Astrocyte of the spinal cord (primary cell): Measurements from ENCODE around the gene FREM2.

Experiments used
- DNase-seq: peaks from one replicate; pipeline ENCODE4 v3.0.0; 2011; ENCODE audit warnings: low read depth, low spot score
- H3K4me3 ChIP-seq: 2 replicates; pipeline ENCODE4 v1.5.1; 2011; ENCODE audit warnings: low read depth, mild to moderate bottlenecking, low read length, moderate library complexity
- in situ Hi-C: cut with HindIII; loops from 2 replicates; pipeline ENCODE4 v1.10.0; 2017; ENCODE audit warnings: low sequenced_read_pairs
- TF ChIP-seq, protein P1 (sequence below): IDR thresholded peaks from 2 replicates; pipeline ENCODE4 v1.5.1; 2012; ENCODE audit warnings: low read depth, mild to moderate bottlenecking, low read length, inconsistent platforms

Gene FREM2

DNA sequence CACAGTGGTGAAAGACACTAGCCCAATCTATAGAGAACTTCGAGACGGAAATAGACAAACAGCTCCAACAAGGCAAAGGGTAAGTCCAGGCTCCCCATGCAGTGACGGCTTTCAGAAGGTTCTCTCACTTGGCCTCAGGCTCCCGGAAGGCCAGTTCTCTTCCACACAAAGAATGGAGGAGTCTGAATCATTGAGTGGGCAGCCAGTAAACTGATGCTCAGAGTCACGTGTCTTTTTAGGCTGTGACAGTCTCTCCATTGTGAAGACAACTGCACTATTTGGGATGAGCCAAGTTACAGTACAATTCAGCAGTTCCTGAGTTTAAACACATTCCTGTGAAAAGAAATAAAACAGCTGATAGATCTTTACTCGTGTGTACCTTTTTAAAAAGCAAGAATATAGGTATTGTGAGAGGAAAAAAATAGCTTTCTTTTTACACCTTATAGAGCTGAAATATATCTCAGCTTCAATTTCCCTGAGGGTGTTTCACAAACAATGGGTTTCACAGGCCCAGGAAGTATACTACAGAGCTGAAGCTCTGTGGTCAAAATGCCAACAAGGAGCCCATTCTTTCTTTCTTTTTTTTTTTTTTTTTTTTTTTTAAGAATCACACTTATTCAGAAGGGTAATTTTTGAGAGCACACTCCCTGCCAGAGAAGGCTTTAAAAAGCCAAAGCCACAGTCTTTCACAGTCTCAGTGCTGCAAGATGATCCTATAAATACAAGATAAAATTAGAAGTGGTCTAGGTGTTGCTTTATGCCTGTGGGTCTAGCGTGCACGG, 135.1 kb downstream of the FREM2 start:
- no peak for DNase-seq
- TF ChIP-seq, protein P1, sequence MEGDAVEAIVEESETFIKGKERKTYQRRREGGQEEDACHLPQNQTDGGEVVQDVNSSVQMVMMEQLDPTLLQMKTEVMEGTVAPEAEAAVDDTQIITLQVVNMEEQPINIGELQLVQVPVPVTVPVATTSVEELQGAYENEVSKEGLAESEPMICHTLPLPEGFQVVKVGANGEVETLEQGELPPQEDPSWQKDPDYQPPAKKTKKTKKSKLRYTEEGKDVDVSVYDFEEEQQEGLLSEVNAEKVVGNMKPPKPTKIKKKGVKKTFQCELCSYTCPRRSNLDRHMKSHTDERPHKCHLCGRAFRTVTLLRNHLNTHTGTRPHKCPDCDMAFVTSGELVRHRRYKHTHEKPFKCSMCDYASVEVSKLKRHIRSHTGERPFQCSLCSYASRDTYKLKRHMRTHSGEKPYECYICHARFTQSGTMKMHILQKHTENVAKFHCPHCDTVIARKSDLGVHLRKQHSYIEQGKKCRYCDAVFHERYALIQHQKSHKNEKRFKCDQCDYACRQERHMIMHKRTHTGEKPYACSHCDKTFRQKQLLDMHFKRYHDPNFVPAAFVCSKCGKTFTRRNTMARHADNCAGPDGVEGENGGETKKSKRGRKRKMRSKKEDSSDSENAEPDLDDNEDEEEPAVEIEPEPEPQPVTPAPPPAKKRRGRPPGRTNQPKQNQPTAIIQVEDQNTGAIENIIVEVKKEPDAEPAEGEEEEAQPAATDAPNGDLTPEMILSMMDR, result no peak
- no peak overlapping the region for H3K4me3 ChIP-seq
- in situ Hi-C loops, result no loop called here

DNA sequence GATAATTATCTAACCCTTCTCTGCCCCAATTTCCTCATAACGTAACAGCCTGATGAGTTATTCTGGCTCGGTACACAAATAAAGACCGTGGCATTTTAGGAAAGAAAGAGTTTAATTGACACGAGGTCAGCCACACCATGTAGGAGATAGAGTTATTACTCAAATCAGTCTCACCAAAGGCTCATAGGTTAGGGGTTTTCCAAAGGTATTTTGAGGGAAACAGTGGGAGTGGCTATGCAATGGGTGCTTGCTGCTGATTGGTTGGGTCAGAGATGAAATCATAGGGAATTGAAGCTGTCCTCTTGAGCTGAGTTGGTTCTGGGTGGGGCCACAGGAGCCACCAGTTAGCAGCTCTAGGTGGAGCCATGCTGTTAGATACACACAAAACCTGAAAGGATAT, 137.5 kb downstream of the FREM2 start:
- no peak overlapping the region for H3K4me3 ChIP-seq
- TF ChIP-seq, protein P1, result no peak
- in situ Hi-C loops, result no loop called here
- DNase-seq, result no peak

DNA sequence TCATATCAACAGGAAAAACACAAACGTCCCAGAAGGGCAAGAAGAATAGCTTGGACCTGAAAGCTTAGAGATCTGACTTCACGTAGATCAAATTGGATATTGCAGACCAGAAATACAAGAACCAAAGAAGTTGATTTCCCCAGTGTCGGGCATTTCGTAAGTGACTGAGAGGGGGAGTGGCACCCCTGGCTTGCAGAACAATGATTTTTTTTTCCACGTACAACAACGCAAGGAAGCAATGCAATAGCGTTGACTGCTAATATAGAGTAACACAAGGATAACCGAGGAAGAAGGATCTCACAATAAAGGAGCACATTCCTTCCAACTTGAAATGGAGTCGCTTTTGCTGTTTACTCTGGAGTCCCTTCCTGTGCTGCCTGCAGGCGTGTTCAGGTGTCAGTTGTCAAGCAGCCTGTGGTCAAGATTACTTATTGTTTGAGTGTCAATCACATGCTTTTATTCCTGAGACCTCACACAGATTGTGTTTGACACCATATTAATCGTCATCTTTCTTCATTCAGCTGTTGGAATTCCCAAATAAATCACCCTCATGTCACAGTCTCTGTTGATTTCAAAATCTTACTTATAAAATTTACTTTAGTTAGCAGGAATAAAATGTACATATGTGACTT, 139.4 kb downstream of the FREM2 start:
- in situ Hi-C loops, result no loop called here
- TF ChIP-seq, protein P1, result no peak
- no peak overlapping the region for H3K4me3 ChIP-seq
- DNase-seq, result no peak

DNA sequence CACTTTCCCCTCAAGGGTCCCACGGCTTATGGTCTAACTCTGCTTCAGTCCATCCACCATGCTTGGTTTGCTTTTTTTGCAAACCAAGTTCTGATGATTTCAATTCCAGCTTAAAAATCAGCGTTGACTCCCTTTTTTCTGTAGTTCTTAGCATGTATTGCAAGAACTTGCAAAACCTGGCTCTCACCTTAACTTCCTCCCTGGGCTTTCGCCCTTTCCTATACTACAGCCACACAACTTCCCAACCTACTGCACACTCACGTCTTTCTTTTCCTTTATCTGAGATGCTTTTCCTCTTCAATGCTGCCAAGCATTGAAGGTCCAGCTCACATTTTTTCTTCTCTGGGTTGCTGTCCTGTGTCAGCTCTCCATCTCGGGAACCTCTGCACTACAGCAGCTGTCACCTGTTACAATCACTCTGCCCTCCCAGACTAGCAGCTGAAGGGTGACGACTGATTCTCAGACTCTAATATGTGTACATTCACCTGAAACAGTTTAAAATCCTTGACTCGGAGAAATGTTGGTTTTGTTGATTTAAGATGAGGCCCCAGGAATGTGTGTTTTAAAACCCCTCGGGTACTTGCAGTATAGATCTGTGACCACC, 143.7 kb downstream of the FREM2 start:
- no peak overlapping the region for H3K4me3 ChIP-seq
- in situ Hi-C loops, result no loop called here
- no peak for DNase-seq
- TF ChIP-seq, protein P1, result no peak

DNA sequence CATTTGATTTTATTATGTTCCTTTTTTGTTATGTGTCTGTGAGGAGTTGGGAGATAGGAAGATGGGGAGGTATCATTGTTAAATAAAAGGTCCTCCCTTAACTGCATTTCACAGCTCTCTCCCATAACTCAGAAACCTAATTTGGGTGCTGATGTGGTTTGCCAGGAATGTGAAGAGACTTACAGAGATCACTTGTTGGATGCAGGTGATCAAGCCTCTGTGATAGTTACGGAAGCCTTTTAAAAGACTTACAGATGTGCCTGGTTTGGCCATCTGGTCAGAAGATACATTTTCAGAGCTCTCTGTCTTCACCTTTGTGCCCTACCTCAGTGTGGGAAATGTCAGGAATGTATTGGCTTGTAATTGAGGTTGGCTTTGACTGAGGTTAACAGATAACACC, 157.7 kb downstream of the FREM2 start:
- no peak overlapping the region for H3K4me3 ChIP-seq
- in situ Hi-C loops, result no loop called here
- DNase-seq, result no peak
- TF ChIP-seq, protein P1, result no peak

DNA sequence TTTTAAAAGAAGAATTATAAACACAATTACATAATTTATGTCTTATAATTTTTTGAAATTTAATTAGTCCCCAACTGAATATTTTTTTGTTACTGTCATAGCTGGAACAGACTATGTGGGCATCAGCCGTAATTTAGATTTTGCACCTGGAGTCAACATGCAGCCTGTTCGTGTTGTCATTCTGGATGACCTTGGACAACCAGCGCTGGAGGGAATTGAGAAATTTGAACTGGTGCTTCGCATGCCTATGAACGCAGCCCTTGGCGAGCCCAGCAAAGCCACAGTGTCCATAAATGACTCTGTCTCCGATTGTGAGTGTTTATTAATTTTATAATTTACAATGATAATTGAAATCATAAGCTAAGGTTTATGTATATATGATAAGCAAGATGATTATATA, 161.5 kb downstream of the FREM2 start:
- TF ChIP-seq, protein P1, result no peak
- in situ Hi-C loops, result no loop called here

More for the DNA sequence above, 161.5 kb downstream of the FREM2 start:
- no peak for DNase-seq
- H3K4me3 ChIP-seq, result no peak overlapping the region
